Measurements from ENCODE around the gene ELL.
A peak's percentile ranks its signal among the peaks of the same experiment; 100 is the strongest.

Gene ELL

DNA sequence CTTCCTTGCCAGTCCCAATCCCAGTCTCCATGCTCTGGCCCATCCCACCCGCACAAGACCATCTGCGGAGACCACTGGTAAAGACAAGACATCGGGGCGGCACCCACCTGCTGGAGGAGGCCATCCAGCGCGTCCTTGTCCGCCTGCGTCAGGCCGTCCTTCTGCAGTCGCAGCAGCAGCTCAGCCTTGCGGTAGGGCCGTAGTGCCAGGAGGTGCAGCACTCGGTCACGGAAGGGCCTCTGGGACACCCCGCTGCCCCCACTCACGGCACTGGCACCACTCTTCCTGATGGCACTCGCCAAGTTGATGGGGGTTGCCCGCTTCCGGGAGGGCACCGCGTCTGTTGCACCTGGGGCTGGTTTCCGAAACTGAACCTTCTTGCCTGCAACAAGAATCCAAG lies 60.4 kb downstream of the ELL start:
- Mint-ChIP-seq H3K4me1 (peaks cover 28% of the 10 kb centered on the region), H3K9me3 (no peaks in the 10 kb centered on the region), H3K27ac (no peak overlapping the region), H3K36me3 (ENCODE audit: low read depth) (peaks cover 13% of the 10 kb centered on the region), H3K4me3 (no peak overlapping the region), H3K27me3 (ENCODE audit: low read depth, poor library complexity) (no peaks in the 10 kb centered on the region)
- no peak for TF ChIP-seq CTCF (IDR thresholded peaks at IDR 0.05)
- DNase-seq: no peak

DNA sequence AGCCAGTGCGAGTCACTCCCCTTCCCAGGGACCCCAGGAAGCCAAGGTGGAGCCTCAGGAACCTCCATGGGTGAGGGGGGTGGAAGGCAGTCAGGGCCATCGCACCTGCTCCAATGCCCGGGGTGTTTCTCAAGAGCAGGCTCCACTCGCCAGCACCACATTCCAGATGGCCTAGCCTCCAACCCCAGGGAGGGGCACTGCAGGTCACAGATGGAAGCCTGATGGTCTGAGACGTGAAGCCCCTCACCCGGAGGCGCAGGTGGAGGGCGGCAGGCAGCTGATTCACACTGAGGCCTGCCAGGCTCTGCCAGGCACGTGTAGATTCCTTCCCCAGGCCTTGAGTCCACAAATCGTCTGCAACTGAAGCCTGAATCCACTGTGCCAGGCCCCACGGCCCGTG lies 61.0 kb downstream of the ELL start:
- no peaks in the 10 kb centered on the region for H3K9me3 Mint-ChIP-seq
- no peak overlapping the region for H3K4me3 Mint-ChIP-seq
- H3K36me3 Mint-ChIP-seq (ENCODE audit: low read depth): peaks cover 19% of the 10 kb centered on the region
- H3K4me1 Mint-ChIP-seq: peaks cover 28% of the 10 kb centered on the region
- no peak for DNase-seq
- no peak overlapping the region for H3K27ac Mint-ChIP-seq
- H3K27me3 Mint-ChIP-seq (ENCODE audit: low read depth, poor library complexity): no peaks in the 10 kb centered on the region
- TF ChIP-seq CTCF (IDR thresholded peaks at IDR 0.05): no peak

DNA sequence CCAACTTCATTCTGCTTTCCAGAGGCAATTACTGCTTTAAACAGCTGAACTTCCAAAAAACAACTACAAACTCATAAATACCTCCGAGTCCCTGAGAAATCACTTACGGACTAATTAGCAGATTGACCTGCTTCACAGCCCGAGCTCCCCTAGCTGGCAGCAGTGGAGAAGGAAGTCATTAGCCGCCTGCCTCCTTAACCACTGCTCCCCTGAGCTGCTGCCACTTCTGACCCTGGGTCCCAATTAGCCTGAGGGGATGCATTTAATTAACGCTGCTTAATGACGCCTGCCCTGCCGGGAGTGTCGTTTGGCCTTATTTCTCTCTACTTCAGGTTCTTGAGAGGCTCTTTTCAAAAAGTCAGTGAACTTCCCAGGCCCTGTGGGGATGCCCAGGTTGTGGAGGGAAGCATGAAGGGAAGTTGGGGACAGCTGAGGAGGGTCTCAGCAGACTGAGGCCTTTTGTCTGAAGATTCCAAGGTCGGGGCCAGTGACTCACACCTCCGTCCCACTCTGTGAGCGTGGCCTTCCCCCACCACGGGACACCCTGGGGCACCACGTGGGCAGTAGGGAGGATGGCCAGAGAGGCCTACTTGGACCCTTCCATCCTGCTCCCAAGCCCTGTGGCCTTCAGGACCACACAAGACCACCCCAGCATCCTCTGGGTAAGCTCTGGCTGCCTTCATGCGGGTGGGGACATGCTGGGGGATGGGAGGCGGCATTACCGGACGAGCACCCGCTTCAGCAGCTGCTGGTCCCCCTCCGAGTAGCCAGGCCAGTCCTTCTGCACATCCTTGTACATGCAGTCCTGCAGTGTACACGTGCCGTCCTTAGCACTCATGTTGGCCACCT lies 64.2 kb downstream of the ELL start:
- Mint-ChIP-seq H3K36me3 (ENCODE audit: low read depth) (peaks cover 29% of the 10 kb centered on the region), H3K27me3 (ENCODE audit: low read depth, poor library complexity) (no peaks in the 10 kb centered on the region), H3K4me1 (peaks cover 20% of the 10 kb centered on the region), H3K27ac (peak overlapping the region; percentile 33), H3K4me3 (no peak overlapping the region), H3K9me3 (no peaks in the 10 kb centered on the region)
- no peak for TF ChIP-seq CTCF (IDR thresholded peaks at IDR 0.05)
- no peak for DNase-seq

DNA sequence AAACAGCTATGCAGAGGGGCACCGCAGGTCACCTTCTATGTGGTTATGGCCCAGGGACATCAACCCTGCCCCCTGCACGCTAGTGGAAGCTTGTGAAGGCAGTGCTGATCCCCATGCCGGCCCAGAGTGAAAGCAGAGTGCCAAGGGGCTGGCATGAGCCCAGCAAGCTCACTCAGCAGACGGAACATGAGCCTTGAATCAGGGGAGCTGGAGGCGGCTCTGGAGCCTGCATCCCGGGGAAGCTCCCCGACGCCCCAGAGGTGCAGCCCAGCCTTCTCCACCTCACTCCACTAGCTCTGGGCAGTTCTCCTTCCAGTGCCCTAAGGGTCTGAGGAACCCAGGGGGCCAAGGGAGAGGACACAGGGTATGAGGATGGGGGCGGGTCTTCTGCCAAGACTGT lies 64.9 kb downstream of the ELL start:
- Mint-ChIP-seq H3K9me3 (no peaks in the 10 kb centered on the region), H3K27me3 (ENCODE audit: low read depth, poor library complexity) (no peaks in the 10 kb centered on the region), H3K4me1 (peaks cover 25% of the 10 kb centered on the region), H3K27ac (no peak overlapping the region), H3K4me3 (no peak overlapping the region), H3K36me3 (ENCODE audit: low read depth) (peaks cover 27% of the 10 kb centered on the region)
- no peak for DNase-seq
- no peak for TF ChIP-seq CTCF (IDR thresholded peaks at IDR 0.05)

DNA sequence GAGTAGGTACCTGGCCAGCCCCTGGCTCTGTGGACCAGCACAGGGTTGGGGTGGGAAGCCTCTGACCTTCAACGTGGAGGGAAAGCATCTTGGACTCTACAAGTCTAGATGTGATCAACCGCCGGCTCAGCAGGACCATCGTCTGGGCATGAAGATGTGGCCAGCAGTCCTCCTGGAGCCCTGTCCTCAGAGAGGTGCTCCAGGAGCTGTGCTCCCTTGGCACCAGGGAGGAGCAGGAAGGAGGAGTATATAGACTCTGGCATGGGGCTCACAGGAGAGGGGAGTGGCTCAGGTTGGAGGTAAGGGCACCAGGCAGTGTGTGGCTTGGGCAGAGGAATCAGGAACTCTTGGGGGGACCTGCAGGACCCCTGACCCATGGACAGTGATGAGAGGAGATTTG lies 65.6 kb downstream of the ELL start:
- Mint-ChIP-seq H3K4me3 (no peak overlapping the region), H3K9me3 (no peaks in the 10 kb centered on the region), H3K27me3 (ENCODE audit: low read depth, poor library complexity) (no peaks in the 10 kb centered on the region), H3K36me3 (ENCODE audit: low read depth) (peaks cover 20% of the 10 kb centered on the region), H3K4me1 (peaks cover 22% of the 10 kb centered on the region), H3K27ac (no peak overlapping the region)
- DNase-seq: no peak
- TF ChIP-seq CTCF (IDR thresholded peaks at IDR 0.05): no peak
